WERI-Rb-1 (cell line): Measurements from ENCODE around the gene NSUN4.

Experiments used
- DNase-seq: peaks from one replicate; pipeline ENCODE4 v3.0.0-alpha.2; 2020
- H3K27ac ChIP-seq: fragments of 250-450 bp; sonication (Bioruptor Pico); 2 replicates; pipeline ENCODE4 v1.5.1; 2020; ENCODE audit warnings: mild to moderate bottlenecking, moderate library complexity
- H3K27me3 ChIP-seq: fragments of 250-450 bp; sonication (Bioruptor Pico); 2 replicates; pipeline ENCODE4 v1.5.1; 2021; ENCODE audit warnings: mild to moderate bottlenecking, low read depth, moderate library complexity; ENCODE audit not compliant: insufficient read depth, severe bottlenecking
- H3K36me3 ChIP-seq: fragments of 250-450 bp; sonication (Bioruptor Pico); 2 replicates; pipeline ENCODE4 v1.5.1; 2020; ENCODE audit warnings: mild to moderate bottlenecking, moderate library complexity
- H3K4me3 ChIP-seq: 2 replicates; pipeline ENCODE4 v1.5.1; 2011; ENCODE audit warnings: low read depth, mild to moderate bottlenecking, control low read depth, low read length
- H3K9me3 ChIP-seq: fragments of 250-450 bp; sonication (Bioruptor Pico); 2 replicates; pipeline ENCODE4 v1.5.1; 2021; ENCODE audit warnings: mild to moderate bottlenecking, moderate library complexity; ENCODE audit not compliant: severe bottlenecking
- TF ChIP-seq, protein P1 (sequence below): IDR thresholded peaks from 2 replicates; pipeline ENCODE4 v1.5.1; 2011; ENCODE audit warnings: low read depth, mild to moderate bottlenecking, control low read depth, inconsistent platforms, low read length

Gene NSUN4

DNA sequence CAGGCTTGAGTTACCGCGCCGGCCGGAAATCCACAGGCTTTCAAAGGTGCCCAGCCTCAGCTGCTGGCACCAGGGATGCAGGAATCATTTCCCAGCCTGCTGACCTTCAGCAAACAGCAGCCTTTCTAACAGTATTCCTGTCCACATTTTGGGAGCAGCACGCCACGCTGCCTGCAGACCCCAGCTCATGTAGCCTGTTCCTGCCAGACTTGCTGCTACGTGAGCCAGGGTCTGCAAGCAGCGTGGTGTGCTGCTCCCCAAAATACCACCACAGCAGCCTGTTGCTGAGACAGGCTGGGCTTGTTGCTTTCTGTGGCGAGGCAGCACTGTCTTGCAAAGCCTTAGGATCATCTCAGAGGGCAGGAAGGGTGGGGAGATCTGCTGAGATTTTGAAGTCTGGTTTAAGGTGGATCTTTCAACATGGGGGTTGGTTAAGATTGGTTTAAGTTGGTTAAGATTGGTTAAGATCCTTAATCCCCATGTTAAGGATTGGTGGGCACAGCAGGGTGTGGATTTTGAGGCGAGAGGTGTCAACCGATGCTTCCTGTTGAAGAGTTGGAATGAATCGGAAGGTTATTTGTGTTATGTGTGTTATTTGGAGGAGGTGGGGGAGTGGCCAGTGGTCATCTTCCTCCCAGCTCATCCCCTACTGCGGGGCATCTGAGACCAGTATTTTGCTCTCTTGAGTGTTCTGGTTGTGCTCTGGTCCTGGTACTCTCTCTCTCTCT lies 66.4 kb downstream of the NSUN4 start:
- Histone ChIP-seq H3K27ac (peak overlapping the region; percentile 64), H3K4me3 (peak overlapping the region; percentile 22), H3K36me3 (no peaks in the 10 kb centered on the region; the same call in 1 of the 2 replicates), H3K9me3 (no peaks in the 10 kb centered on the region), H3K27me3 (no peaks in the 10 kb centered on the region)
- DNase-seq, result peak; percentile 37
- TF ChIP-seq, protein P1, sequence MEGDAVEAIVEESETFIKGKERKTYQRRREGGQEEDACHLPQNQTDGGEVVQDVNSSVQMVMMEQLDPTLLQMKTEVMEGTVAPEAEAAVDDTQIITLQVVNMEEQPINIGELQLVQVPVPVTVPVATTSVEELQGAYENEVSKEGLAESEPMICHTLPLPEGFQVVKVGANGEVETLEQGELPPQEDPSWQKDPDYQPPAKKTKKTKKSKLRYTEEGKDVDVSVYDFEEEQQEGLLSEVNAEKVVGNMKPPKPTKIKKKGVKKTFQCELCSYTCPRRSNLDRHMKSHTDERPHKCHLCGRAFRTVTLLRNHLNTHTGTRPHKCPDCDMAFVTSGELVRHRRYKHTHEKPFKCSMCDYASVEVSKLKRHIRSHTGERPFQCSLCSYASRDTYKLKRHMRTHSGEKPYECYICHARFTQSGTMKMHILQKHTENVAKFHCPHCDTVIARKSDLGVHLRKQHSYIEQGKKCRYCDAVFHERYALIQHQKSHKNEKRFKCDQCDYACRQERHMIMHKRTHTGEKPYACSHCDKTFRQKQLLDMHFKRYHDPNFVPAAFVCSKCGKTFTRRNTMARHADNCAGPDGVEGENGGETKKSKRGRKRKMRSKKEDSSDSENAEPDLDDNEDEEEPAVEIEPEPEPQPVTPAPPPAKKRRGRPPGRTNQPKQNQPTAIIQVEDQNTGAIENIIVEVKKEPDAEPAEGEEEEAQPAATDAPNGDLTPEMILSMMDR, result no peak

DNA sequence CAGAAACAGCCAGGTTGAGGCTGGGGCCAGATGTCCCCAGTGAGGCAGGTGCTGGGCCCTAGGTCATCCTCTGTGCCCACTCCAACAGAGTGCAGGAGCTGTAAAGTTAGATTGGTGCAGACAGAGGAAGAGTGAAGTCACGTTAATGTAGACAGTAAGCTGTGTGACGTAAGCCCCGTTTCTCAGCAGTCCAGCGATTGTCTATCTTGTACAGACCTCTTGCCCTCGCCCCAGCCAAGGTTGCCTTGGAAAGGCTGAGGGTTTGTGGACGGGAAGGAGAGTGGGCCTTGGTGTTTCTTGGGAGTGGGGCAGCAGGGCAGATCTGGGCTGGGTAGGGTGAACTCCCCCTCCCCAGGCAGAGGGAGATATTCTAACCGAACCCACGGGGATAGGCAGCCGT lies 67.0 kb downstream of the NSUN4 start:
- H3K9me3 ChIP-seq, result no peaks in the 10 kb centered on the region
- no peak for DNase-seq
- H3K4me3 ChIP-seq, result no peak overlapping the region
- H3K27me3 ChIP-seq, result no peaks in the 10 kb centered on the region
- H3K27ac ChIP-seq, result no peak overlapping the region
- TF ChIP-seq, protein P1, result no peak
- H3K36me3 ChIP-seq, result no peaks in the 10 kb centered on the region; the same call in 1 of the 2 replicates

DNA sequence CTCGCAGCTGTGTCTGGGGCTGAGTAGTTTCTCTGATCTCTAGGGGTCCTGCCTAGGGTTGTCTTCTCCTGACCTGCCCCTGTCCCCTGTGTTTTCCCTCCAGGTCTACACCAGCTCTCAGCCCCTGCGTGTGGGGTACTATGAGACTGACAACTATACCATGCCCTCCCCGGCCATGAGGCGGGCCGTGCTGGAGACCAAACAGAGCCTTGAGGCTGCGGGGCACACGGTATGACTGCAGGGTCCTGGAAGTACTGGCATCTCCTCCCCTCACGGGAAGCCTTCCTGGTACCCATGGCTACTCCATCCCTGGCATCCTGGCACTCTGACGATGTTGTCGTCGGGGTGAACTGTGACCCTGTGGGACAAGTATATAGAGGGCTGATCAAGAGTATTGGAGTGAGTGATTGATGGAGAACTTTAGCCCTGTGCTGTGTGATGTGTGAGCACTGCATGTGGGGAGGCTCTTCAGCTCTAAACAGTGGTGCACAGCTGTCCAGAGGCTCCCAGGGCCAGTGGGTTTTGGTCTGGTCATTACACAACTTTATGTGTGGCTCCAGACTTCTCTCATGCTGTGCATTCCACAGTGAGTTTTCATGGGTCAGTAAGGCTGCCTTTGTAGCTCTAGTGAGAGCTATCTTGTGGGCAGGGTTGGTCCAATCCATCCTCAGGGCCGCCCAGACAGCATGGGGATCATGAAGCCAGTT lies 67.9 kb downstream of the NSUN4 start:
- TF ChIP-seq, protein P1, result no peak
- no peak overlapping the region for H3K4me3 ChIP-seq
- no peak for DNase-seq
- no peak overlapping the region for H3K27ac ChIP-seq
- H3K9me3 ChIP-seq, result no peaks in the 10 kb centered on the region
- no peaks in the 10 kb centered on the region for H3K27me3 ChIP-seq
- H3K36me3 ChIP-seq, result no peaks in the 10 kb centered on the region; the same call in none of the 2 replicates

DNA sequence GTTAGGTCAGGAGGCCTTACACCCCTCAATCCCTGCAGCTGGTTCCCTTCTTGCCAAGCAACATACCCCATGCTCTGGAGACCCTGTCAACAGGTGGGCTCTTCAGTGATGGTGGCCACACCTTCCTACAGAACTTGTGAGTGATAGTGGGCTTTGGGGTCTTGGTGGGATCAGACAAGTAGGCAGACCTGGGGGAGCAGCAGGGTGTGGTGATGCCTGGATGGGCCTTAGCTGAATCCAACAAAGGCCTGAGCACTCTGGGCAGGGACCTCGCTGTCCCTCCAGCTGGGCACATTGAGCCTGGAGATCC lies 68.4 kb downstream of the NSUN4 start:
- no peaks in the 10 kb centered on the region for H3K9me3 ChIP-seq
- no peak for DNase-seq
- no peaks in the 10 kb centered on the region; the same call in 1 of the 2 replicates for H3K36me3 ChIP-seq
- TF ChIP-seq, protein P1, result no peak
- H3K27me3 ChIP-seq, result no peaks in the 10 kb centered on the region
- H3K4me3 ChIP-seq, result no peak overlapping the region
- H3K27ac ChIP-seq, result no peak overlapping the region

DNA sequence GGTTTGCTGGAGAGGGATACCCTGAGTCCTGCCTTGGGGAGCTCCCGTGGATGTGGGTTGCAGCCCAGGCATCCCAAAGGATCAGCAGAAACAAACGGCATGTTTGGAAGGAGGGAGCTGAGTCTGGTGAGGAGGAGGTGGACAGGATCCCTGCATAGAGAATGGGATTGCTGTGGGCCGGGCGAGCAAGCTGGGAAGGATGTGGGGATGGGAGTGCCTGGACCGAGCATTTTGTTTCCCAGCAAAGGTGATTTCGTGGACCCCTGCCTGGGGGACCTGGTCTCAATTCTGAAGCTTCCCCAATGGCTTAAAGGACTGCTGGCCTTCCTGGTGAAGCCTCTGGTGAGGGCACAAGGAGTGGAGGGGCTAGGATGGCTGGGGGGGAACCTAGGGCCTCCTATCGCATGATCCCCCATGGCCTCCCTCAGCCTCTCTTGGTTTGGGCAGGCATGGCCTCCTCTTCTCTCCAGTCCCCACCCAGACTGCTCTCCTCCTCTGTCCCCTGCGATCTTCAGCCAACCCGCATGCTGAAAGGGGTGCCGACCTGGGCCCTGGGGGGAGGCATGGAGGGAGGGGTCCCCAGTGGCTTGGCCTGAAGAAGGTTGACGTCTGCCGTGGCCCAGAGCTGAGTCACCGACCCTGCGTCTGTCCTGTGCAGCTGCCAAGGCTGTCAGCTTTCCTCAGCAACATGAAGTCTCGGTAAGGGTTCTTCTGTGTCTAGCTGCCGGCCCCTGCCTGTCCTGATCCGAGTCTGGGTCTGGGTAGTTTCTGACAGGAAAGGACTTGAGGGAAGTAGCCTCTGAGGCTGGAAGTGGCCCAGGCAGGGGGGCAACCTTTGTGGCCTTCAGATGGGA lies 69.8 kb downstream of the NSUN4 start:
- Histone ChIP-seq H3K4me3 (no peak overlapping the region), H3K27ac (no peak overlapping the region), H3K27me3 (no peaks in the 10 kb centered on the region), H3K9me3 (no peaks in the 10 kb centered on the region), H3K36me3 (no peaks in the 10 kb centered on the region; the same call in 1 of the 2 replicates)
- TF ChIP-seq, protein P1, result no peak
- no peak for DNase-seq
